Measurements from ENCODE around the gene PA2G4. TPM values are rescaled to one million over a fixed set of nuclear protein-coding genes. Genes with fewer than 3 reads are reported as not detected.
A peak's percentile ranks its signal among the peaks of the same experiment; 100 is the strongest.
"Not testable (repeated sequence)": the region's sequence is repeated elsewhere in the genome, so short reads cannot be mapped to it uniquely, and the experiment has no call there.

Gene PA2G4
- 69.7 TPM for total RNA-seq
- long read RNA-seq, transcript PA2G4-201 (13 exons, 2,577 nt): major isoform, 59 of 75 reads
- long read RNA-seq, partial matches to known transcripts: 6 of 75 reads
- long read RNA-seq, other reads (novel, unspliced or antisense): 10 of 75 reads

- ATAC-seq: peak; percentile 99
- peak; percentile 99 for DNase-seq (ENCODE audit: missing footprints)
- intact Hi-C loops (cut with DNase I): loop anchor here (1.0 to 5.0 kb wide), 2 partner anchors 25 to 107 kb away; partner anchors contain the start of gene SUOX
Measured at GRCh38 chr12:56104109-56104814, at the start of gene PA2G4. TSS of gene PA2G4 (plus strand) at chr12:56104559. CDS start at chr12:56104738, 179 bp downstream.

GRCh38 chr12:56059964-56060363 is 44.4 kb upstream of the PA2G4 start:
- DNase-seq (ENCODE audit: missing footprints); ATAC-seq; intact Hi-C loops (cut with DNase I): not testable (repeated sequence)

- intact Hi-C loops (cut with DNase I): no loop called here
- DNase-seq (ENCODE audit: missing footprints) (no peak), ATAC-seq (no peak)
Measured at GRCh38 chr12:56061982-56062381, 42.4 kb upstream of the PA2G4 start.

- DNase-seq (ENCODE audit: missing footprints) (no peak), ATAC-seq (no peak)
- intact Hi-C loops (cut with DNase I): no loop called here
Measured at GRCh38 chr12:56062996-56063395, 41.4 kb upstream of the PA2G4 start.

GRCh38 chr12:56071648-56072047 is 32.7 kb upstream of the PA2G4 start:
- intact Hi-C loops (cut with DNase I): no loop called here
- ATAC-seq (no peak), DNase-seq (ENCODE audit: missing footprints) (no peak)

GRCh38 chr12:56074396-56074795 is 30.0 kb upstream of the PA2G4 start:
- DNase-seq (ENCODE audit: missing footprints) (no peak), ATAC-seq (no peak)
- intact Hi-C loops (cut with DNase I): no loop called here

GRCh38 chr12:56077966-56078365 is 26.4 kb upstream of the PA2G4 start:
- DNase-seq (ENCODE audit: missing footprints); intact Hi-C loops (cut with DNase I); ATAC-seq: not testable (repeated sequence)

- intact Hi-C loops (cut with DNase I): no loop called here
- DNase-seq (ENCODE audit: missing footprints) (no peak), ATAC-seq (no peak)
Measured at GRCh38 chr12:56078427-56078826, 25.9 kb upstream of the PA2G4 start.

- intact Hi-C loops (cut with DNase I): loop anchor here (1.0 kb wide), 2 partner anchors 25 to 37 kb away; partner anchors contain the start of genes PA2G4 and RPL41
Measured at GRCh38 chr12:56078931-56079722, 25.2 kb upstream of the PA2G4 start.

GRCh38 chr12:56079723-56080555 is 24.4 kb upstream of the PA2G4 start, which contains the start of gene ERBB3:
TSS of gene ERBB3 (plus strand) at chr12:56080165. CDS start at chr12:56080301, 136 bp downstream.
- ATAC-seq (peak; percentile 87), DNase-seq (ENCODE audit: missing footprints) (peak; percentile 85)
- intact Hi-C loops (cut with DNase I): loop anchor here (1.0 kb wide), 2 partner anchors 24 to 36 kb away; partner anchors contain the start of genes PA2G4 and RPL41

More at GRCh38 chr12:56078931-56079722, 25.2 kb upstream of the PA2G4 start:
- DNase-seq (ENCODE audit: missing footprints) (peak; percentile 89), ATAC-seq (peak; percentile 87)

GRCh38 chr12:56080556-56081138 is 23.7 kb upstream of the PA2G4 start:
- intact Hi-C loops (cut with DNase I): no loop called here
- ATAC-seq: no peak
- DNase-seq (ENCODE audit: missing footprints): no peak

GRCh38 chr12:56081393-56082347 is 22.7 kb upstream of the PA2G4 start:
- DNase-seq (ENCODE audit: missing footprints) (no peak), ATAC-seq (no peak)
- intact Hi-C loops (cut with DNase I): no loop called here

GRCh38 chr12:56082382-56082781 is 22.0 kb upstream of the PA2G4 start:
- ATAC-seq (no peak), DNase-seq (ENCODE audit: missing footprints) (no peak)
- intact Hi-C loops (cut with DNase I): no loop called here

- no peak for DNase-seq (ENCODE audit: missing footprints)
Measured at GRCh38 chr12:56082967-56083366, 21.4 kb upstream of the PA2G4 start.

GRCh38 chr12:56084958-56085543 is 19.3 kb upstream of the PA2G4 start:
- ATAC-seq: no peak
- intact Hi-C loops (cut with DNase I): no loop called here
- DNase-seq (ENCODE audit: missing footprints): no peak

More at GRCh38 chr12:56082967-56083366, 21.4 kb upstream of the PA2G4 start:
- intact Hi-C loops (cut with DNase I): no loop called here
- no peak for ATAC-seq

- intact Hi-C loops (cut with DNase I): no loop called here
- no peak for ATAC-seq
- no peak for DNase-seq (ENCODE audit: missing footprints)
Measured at GRCh38 chr12:56086096-56086495, 18.3 kb upstream of the PA2G4 start.

GRCh38 chr12:56086608-56087007 is 17.8 kb upstream of the PA2G4 start:
- DNase-seq (ENCODE audit: missing footprints): no peak
- intact Hi-C loops (cut with DNase I): no loop called here
- no peak for ATAC-seq

Measured in Right ventricle myocardium inferior (tissue), 1 donor.